Progenitor cell of endocrine pancreas (in vitro differentiated cells): Measurements from ENCODE around the gene RERE. TPM values are rescaled to one million over a fixed set of nuclear protein-coding genes. Genes with fewer than 3 reads are reported as not detected.

Experiments
- DNase-seq: peaks from one replicate; pipeline ENCODE4 v3.0.0; 2021; ENCODE audit warnings: low spot score; ENCODE audit not compliant: unreplicated experiment
- H3K27ac Mint-ChIP-seq: 2 replicates; pipeline ENCODE4 v1.8.0; 2021; ENCODE audit warnings: mild to moderate bottlenecking, moderate library complexity, mixed read lengths
- H3K27me3 Mint-ChIP-seq: 2 replicates; pipeline ENCODE4 v1.8.0; 2021; ENCODE audit warnings: mixed read lengths
- H3K36me3 Mint-ChIP-seq: 2 replicates; pipeline ENCODE4 v1.8.0; 2022; ENCODE audit warnings: mixed read lengths; ENCODE audit not compliant: insufficient read depth
- H3K4me1 Mint-ChIP-seq: 2 replicates; pipeline ENCODE4 v1.8.0; 2021; ENCODE audit warnings: low read depth, mixed read lengths
- H3K4me3 Mint-ChIP-seq: 2 replicates; pipeline ENCODE4 v1.8.0; 2021; ENCODE audit warnings: low read depth, mild to moderate bottlenecking, moderate library complexity, mixed read lengths
- H3K9me3 Mint-ChIP-seq: 2 replicates; pipeline ENCODE4 v1.8.0; 2021; ENCODE audit warnings: low read depth, mixed read lengths
- total RNA-seq: library from RNA; stranded (reverse); gene quantifications from 2 replicates; pipeline ENCODE4 v1.2.1, GENCODE V29; 2021
- TF ChIP-seq, protein P1 (sequence below): fragments of 200-600 bp; sonication (generic); IDR thresholded peaks from one replicate; pipeline ENCODE4 v1.5.0; 2021; ENCODE audit warnings: antibody characterized with exemption, mild to moderate bottlenecking; ENCODE audit not compliant: unreplicated experiment

RERE gene
- total RNA-seq, 1 donor from 2014 or later: 329 TPM

GRCh38 chr1:8376358-8376840 is 441.0 kb downstream of the RERE start:
- TF ChIP-seq, protein P1, sequence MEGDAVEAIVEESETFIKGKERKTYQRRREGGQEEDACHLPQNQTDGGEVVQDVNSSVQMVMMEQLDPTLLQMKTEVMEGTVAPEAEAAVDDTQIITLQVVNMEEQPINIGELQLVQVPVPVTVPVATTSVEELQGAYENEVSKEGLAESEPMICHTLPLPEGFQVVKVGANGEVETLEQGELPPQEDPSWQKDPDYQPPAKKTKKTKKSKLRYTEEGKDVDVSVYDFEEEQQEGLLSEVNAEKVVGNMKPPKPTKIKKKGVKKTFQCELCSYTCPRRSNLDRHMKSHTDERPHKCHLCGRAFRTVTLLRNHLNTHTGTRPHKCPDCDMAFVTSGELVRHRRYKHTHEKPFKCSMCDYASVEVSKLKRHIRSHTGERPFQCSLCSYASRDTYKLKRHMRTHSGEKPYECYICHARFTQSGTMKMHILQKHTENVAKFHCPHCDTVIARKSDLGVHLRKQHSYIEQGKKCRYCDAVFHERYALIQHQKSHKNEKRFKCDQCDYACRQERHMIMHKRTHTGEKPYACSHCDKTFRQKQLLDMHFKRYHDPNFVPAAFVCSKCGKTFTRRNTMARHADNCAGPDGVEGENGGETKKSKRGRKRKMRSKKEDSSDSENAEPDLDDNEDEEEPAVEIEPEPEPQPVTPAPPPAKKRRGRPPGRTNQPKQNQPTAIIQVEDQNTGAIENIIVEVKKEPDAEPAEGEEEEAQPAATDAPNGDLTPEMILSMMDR: no peak

DNA sequence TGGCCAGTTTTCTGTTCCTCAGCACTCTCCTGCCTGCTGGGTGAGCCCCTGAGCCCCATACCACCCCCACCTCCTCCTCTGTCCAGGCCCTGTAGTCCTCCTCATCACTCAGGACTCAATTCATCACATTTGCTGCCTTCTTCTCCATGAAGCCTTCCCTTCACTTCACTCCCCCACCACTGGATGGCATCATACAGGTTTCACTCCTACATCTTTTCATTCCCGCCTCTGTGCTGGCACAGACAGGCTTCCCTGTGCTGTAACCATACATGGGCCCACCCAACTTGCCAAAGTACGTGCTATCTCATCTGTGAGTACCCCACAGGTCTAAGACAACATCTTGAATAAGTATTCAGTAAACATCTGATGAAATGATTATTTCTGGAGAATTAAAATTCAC is 442.6 kb downstream of the RERE start:
- no peak for DNase-seq
- peak overlapping the region; percentile 33 for H3K4me3 Mint-ChIP-seq
- no peaks in the 10 kb centered on the region for H3K27me3 Mint-ChIP-seq
- TF ChIP-seq, protein P1: peak; percentile 46
- peaks cover 4% of the 10 kb centered on the region for H3K36me3 Mint-ChIP-seq
- H3K4me1 Mint-ChIP-seq: peaks cover 68% of the 10 kb centered on the region
- peak overlapping the region; percentile 63 for H3K27ac Mint-ChIP-seq
- H3K9me3 Mint-ChIP-seq: no peaks in the 10 kb centered on the region

More at GRCh38 chr1:8376358-8376840, 441.0 kb downstream of the RERE start:
- Mint-ChIP-seq H3K4me3 (no peak overlapping the region), H3K36me3 (peaks cover 8% of the 10 kb centered on the region), H3K9me3 (no peaks in the 10 kb centered on the region), H3K27me3 (no peaks in the 10 kb centered on the region), H3K4me1 (peaks cover 60% of the 10 kb centered on the region), H3K27ac (peak overlapping the region; percentile 62)
- DNase-seq: no peak

DNA sequence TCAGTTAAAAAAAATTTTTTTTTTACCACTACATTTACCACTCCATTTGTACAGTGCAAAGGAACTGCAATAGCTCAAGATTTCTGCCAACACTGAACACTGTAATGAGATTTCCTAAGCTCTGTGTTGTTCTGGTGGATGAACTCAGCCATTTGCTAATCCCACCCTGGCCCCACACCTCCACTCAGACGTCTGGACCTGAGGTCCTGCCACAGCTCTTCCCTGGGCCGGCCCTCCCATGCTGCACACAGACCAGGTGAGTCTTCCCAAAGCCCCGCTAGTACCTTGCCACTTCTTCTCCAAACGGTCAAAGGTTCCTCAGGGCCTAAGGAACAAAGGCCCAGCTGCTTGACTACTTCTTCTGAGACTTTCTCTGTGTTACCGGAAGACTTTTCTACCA is 443.1 kb downstream of the RERE start:
- TF ChIP-seq, protein P1: no peak
- H3K4me1 Mint-ChIP-seq: peaks cover 69% of the 10 kb centered on the region

GRCh38 chr1:8373581-8374241 is 443.7 kb downstream of the RERE start:
- DNase-seq: no peak
- Mint-ChIP-seq H3K4me3 (no peak overlapping the region), H3K36me3 (peaks cover 4% of the 10 kb centered on the region), H3K4me1 (peaks cover 72% of the 10 kb centered on the region), H3K9me3 (no peaks in the 10 kb centered on the region), H3K27me3 (no peaks in the 10 kb centered on the region), H3K27ac (peak overlapping the region; percentile 90)
- TF ChIP-seq, protein P1: no peak

More for the DNA sequence above, 443.1 kb downstream of the RERE start:
- peak overlapping the region; percentile 63 for H3K27ac Mint-ChIP-seq
- H3K9me3 Mint-ChIP-seq: no peaks in the 10 kb centered on the region
- H3K36me3 Mint-ChIP-seq: peaks cover 4% of the 10 kb centered on the region
- no peak for DNase-seq
- no peaks in the 10 kb centered on the region for H3K27me3 Mint-ChIP-seq
- H3K4me3 Mint-ChIP-seq: no peak overlapping the region

- peaks cover 4% of the 10 kb centered on the region for H3K36me3 Mint-ChIP-seq
- no peak for DNase-seq
- peak overlapping the region; percentile 90 for H3K27ac Mint-ChIP-seq
- no peaks in the 10 kb centered on the region for H3K9me3 Mint-ChIP-seq
- no peaks in the 10 kb centered on the region for H3K27me3 Mint-ChIP-seq
- H3K4me1 Mint-ChIP-seq: peaks cover 69% of the 10 kb centered on the region
- H3K4me3 Mint-ChIP-seq: no peak overlapping the region
- TF ChIP-seq, protein P1: no peak
Measured at GRCh38 chr1:8373125-8373524, 444.3 kb downstream of the RERE start.
